ENCODE data around the gene SLC7A6.
"Not testable (repeated sequence)": the region's sequence is repeated elsewhere in the genome, so short reads cannot be mapped to it uniquely, and the experiment has no call there.

SLC7A6 gene

DNA sequence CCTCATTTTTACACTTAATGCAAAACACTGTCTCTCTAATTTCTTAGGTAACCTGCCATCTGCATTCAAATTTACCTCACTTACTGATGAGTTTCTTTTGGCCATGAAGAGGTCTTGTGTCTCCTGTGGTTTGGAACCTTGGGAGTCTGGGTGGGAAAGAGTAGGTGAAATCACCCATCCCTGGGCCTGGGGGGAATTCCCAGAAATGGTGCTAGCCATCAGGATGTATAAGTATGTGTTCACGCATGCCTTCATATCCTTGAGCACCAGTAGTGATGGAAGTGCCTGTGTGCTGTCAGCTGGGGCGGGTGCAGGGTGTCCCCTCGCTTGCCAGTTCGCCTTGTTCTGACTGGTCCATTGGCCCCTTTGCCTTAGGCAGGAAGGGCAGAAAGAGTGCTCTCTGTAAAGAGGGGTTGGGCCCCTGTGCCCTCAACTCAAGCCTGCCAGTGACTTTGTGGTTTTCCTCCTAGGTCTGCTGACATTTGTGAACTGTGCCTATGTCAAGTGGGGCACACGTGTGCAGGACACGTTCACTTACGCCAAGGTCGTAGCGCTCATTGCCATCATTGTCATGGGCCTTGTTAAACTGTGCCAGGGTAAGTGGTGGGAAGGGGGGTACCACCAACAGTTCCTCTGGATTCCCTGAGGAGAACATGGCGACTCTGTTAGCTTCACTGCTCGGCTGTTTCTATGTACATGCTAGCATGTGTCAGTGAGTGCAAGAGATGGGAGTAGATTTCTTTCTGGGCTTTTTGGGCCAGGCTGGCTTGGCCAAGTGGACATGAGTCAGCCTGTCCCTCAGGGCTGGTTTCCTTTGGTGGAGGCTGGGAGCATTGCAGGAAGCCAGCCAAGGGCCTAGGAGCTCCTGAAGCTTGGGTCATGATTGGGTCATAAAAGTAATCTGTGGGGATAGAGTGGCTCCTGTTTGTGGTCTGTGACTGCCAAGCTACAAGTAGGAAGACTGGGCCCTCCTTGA is 23.2 kb downstream of the SLC7A6 start:
- H3K4me3 ChIP-seq (ENCODE audit: low read length), result no peak overlapping the region
- H3K27ac ChIP-seq (ENCODE audit: low read length), result no peak overlapping the region
- peaks cover 25% of the 10 kb centered on the region for H3K79me2 ChIP-seq (ENCODE audit: low read length)
- H4K20me1 ChIP-seq (ENCODE audit: insufficient read depth, low read length), result peaks cover 18% of the 10 kb centered on the region
- H3K9ac ChIP-seq (ENCODE audit: low read length), result no peak overlapping the region
- H3K4me2 ChIP-seq (ENCODE audit: low read length), result no peak overlapping the region
- H2AFZ ChIP-seq (ENCODE audit: low read depth, low read length), result no peak overlapping the region
- H3K27me3 ChIP-seq (ENCODE audit: low read depth, low read length), result no peaks in the 10 kb centered on the region
- H3K9me3 ChIP-seq (ENCODE audit: insufficient read depth, low read length), result no peaks in the 10 kb centered on the region
- peaks cover 55% of the 10 kb centered on the region for H3K4me1 ChIP-seq (ENCODE audit: low read length)
- peaks cover 40% of the 10 kb centered on the region for H3K36me3 ChIP-seq (replicated peaks; ENCODE audit: low read depth, low read length)
- TF ChIP-seq, protein P1, sequence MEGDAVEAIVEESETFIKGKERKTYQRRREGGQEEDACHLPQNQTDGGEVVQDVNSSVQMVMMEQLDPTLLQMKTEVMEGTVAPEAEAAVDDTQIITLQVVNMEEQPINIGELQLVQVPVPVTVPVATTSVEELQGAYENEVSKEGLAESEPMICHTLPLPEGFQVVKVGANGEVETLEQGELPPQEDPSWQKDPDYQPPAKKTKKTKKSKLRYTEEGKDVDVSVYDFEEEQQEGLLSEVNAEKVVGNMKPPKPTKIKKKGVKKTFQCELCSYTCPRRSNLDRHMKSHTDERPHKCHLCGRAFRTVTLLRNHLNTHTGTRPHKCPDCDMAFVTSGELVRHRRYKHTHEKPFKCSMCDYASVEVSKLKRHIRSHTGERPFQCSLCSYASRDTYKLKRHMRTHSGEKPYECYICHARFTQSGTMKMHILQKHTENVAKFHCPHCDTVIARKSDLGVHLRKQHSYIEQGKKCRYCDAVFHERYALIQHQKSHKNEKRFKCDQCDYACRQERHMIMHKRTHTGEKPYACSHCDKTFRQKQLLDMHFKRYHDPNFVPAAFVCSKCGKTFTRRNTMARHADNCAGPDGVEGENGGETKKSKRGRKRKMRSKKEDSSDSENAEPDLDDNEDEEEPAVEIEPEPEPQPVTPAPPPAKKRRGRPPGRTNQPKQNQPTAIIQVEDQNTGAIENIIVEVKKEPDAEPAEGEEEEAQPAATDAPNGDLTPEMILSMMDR (IDR thresholded peaks at IDR 0.05; ENCODE audit: low read depth, low read length), result no peak
- no peak for TF ChIP-seq EZH2phosphoT487 (IDR thresholded peaks at IDR 0.05; ENCODE audit: low read depth)

DNA sequence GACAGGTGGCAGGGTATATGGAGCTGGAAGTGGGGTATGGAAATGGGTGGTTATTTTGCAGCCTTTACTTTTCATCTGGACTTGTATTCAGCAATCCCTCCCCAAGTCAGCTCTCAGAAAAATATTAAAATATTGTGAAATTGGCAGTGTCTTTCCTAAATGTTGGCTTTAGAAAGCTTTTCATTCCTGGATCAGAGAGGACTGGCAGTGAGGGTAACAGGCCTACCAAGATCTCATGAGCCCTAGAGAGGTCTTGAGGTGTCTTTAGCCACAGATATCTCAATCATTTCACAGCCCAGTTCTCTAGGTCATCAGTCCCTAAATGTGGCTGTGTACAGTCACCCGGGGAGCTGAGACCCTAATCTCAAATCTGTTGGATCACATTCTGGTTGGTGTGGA is 23.9 kb downstream of the SLC7A6 start:
- H4K20me1 ChIP-seq (ENCODE audit: insufficient read depth, low read length), result peaks cover 13% of the 10 kb centered on the region
- no peak overlapping the region for H3K4me3 ChIP-seq (ENCODE audit: low read length)
- peaks cover 48% of the 10 kb centered on the region for H3K4me1 ChIP-seq (ENCODE audit: low read length)
- no peaks in the 10 kb centered on the region for H3K27me3 ChIP-seq (ENCODE audit: low read depth, low read length)
- no peak overlapping the region for H3K27ac ChIP-seq (ENCODE audit: low read length)
- H3K79me2 ChIP-seq (ENCODE audit: low read length), result peaks cover 25% of the 10 kb centered on the region
- H3K4me2 ChIP-seq (ENCODE audit: low read length), result no peak overlapping the region
- TF ChIP-seq, protein P1 (IDR thresholded peaks at IDR 0.05; ENCODE audit: low read depth, low read length), result no peak
- no peak for TF ChIP-seq EZH2phosphoT487 (IDR thresholded peaks at IDR 0.05; ENCODE audit: low read depth)
- no peaks in the 10 kb centered on the region for H3K9me3 ChIP-seq (ENCODE audit: insufficient read depth, low read length)
- no peak overlapping the region for H3K9ac ChIP-seq (ENCODE audit: low read length)
- H2AFZ ChIP-seq (ENCODE audit: low read depth, low read length), result no peak overlapping the region
- peaks cover 40% of the 10 kb centered on the region for H3K36me3 ChIP-seq (replicated peaks; ENCODE audit: low read depth, low read length)

DNA sequence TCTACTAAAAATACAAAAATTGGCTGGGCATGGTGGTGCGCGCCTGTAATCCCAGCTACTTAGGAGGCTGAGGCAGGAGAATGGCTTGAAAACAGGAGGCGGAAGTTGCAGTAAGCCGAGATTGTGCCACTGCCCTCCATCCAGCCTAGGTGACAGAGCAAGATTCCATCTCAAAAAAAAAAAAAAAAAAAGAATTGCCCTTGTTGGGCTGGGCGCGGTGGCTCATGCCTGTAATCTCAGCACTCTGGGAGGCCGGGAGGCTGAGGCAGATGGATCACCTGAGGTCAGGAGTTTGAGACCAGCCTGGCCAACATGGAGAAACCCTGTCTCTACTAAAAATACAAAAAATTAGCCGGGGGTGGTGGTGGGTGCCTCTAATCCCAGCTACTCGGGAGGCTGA is 24.5 kb downstream of the SLC7A6 start:
- H2AFZ ChIP-seq (ENCODE audit: low read depth, low read length); H3K4me2 ChIP-seq (ENCODE audit: low read length); H3K9me3 ChIP-seq (ENCODE audit: insufficient read depth, low read length); H3K27ac ChIP-seq (ENCODE audit: low read length); H3K4me3 ChIP-seq (ENCODE audit: low read length); H3K27me3 ChIP-seq (ENCODE audit: low read depth, low read length); H3K9ac ChIP-seq (ENCODE audit: low read length); H4K20me1 ChIP-seq (ENCODE audit: insufficient read depth, low read length): not testable (repeated sequence)
- H3K79me2 ChIP-seq (ENCODE audit: low read length), result peaks cover 22% of the 10 kb centered on the region
- peaks cover 43% of the 10 kb centered on the region for H3K4me1 ChIP-seq (ENCODE audit: low read length)
- peaks cover 40% of the 10 kb centered on the region for H3K36me3 ChIP-seq (replicated peaks; ENCODE audit: low read depth, low read length)

DNA sequence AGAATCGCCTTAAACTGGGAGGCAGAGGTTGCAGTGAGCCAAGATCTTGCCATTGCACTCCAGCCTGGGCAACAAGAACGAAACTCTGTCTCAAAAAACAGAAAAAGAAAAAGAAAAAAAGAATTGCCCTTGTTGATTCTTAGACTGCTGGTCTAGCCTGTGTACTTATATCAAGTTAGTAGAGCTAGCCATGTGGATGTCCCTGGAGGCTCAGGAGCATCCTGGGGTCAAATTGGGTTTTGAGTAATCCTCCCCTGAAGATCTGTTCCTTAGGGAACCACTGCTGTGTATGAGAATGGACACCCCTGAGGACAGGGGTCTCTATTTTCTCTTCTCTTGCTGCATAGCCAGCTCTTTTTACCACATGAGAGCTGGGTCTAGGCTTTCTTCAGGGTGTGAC is 24.9 kb downstream of the SLC7A6 start:
- Histone ChIP-seq H3K36me3 (replicated peaks; ENCODE audit: low read depth, low read length) (peaks cover 42% of the 10 kb centered on the region), H3K27me3 (ENCODE audit: low read depth, low read length) (no peaks in the 10 kb centered on the region), H3K9ac (ENCODE audit: low read length) (peak overlapping the region; percentile 27; the same call in 1 of the 2 replicates), H3K4me2 (ENCODE audit: low read length) (peak overlapping the region; percentile 51), H3K4me3 (ENCODE audit: low read length) (0 out of 2 replicates have a peak overlapping the region, but pooled peaks have one; percentile 7), H3K79me2 (ENCODE audit: low read length) (peaks cover 19% of the 10 kb centered on the region), H4K20me1 (ENCODE audit: insufficient read depth, low read length) (peaks cover 6% of the 10 kb centered on the region; the same call in 1 of the 2 replicates), H2AFZ (ENCODE audit: low read depth, low read length) (no peak overlapping the region), H3K4me1 (ENCODE audit: low read length) (peaks cover 39% of the 10 kb centered on the region), H3K27ac (ENCODE audit: low read length) (peak overlapping the region; percentile 55), H3K9me3 (ENCODE audit: insufficient read depth, low read length) (no peaks in the 10 kb centered on the region)
- TF ChIP-seq EZH2phosphoT487 (IDR thresholded peaks at IDR 0.05; ENCODE audit: low read depth), result no peak
- TF ChIP-seq, protein P1 (IDR thresholded peaks at IDR 0.05; ENCODE audit: low read depth, low read length), result no peak
